Small intestine (tissue), 7 donors: ENCODE results near the gene CASP8. TPM values are rescaled to one million over a fixed set of nuclear protein-coding genes. Genes with fewer than 3 reads are reported as not detected.
"Not testable (repeated sequence)": the region's sequence is repeated elsewhere in the genome, so short reads cannot be mapped to it uniquely, and the experiment has no call there.

Experiments
- DNase-seq, 2 donors: peaks; one replicate each; pipeline versions ENCODE4 v3.0.0 to v3.0.0-alpha.2; 2013
- FAIRE-seq: peaks from 2 replicates; lab custom pipeline; 2012; peaks lifted over from hg19 to GRCh38; lab: Jason Lieb, UNC
- H3K27ac ChIP-seq, 3 donors: one replicate each; pipeline ENCODE4 v1.5.1; 2013; ENCODE audit warnings: low read length in 2 of 3, mild to moderate bottlenecking in 2 of 3, control low read depth in 1 of 3, inconsistent platforms in 1 of 3, low read depth in 1 of 3, moderate library complexity in 1 of 3
- H3K27me3 ChIP-seq, 3 donors: one replicate each; pipeline ENCODE4 v1.6.1; 2013; ENCODE audit warnings: low read length in 3 of 3, inconsistent platforms in 1 of 3; ENCODE audit not compliant: control insufficient read depth in 3 of 3, insufficient read depth in 3 of 3
- H3K36me3 ChIP-seq, 3 donors: one replicate each; pipeline ENCODE4 v1.6.1; 2013; ENCODE audit warnings: low read length in 3 of 3, inconsistent platforms in 1 of 3, low read depth in 1 of 3, mild to moderate bottlenecking in 1 of 3, moderate library complexity in 1 of 3; ENCODE audit not compliant: control insufficient read depth in 3 of 3, insufficient read depth in 2 of 3
- H3K4me1 ChIP-seq, 3 donors: one replicate each; pipeline ENCODE4 v1.6.1; 2013; ENCODE audit warnings: low read length in 2 of 3, inconsistent platforms in 1 of 3, low read depth in 1 of 3, mild to moderate bottlenecking in 1 of 3, moderate library complexity in 1 of 3; ENCODE audit not compliant: control insufficient read depth in 3 of 3, insufficient read depth in 2 of 3
- H3K4me3 ChIP-seq, 3 donors: one replicate each; pipeline ENCODE4 v1.5.1; 2013; ENCODE audit warnings: low read length in 3 of 3, control low read depth in 1 of 3, inconsistent platforms in 1 of 3, low read depth in 1 of 3, mild to moderate bottlenecking in 1 of 3, moderate library complexity in 1 of 3
- H3K9me3 ChIP-seq, 2 donors: one replicate each; pipeline ENCODE4 v1.6.1; 2013; ENCODE audit warnings: low read depth in 1 of 2, low read length in 1 of 2; ENCODE audit not compliant: control insufficient read depth in 2 of 2, insufficient read depth in 1 of 2
- WGBS, 3 donors: extraction: QIAGEN DNeasy Blood & Tissue Kit; methylation state at CpG; one replicate each; pipeline ENCODE4 v1.1.7; 2013; 5-methylcytosine and 5-hydroxymethylcytosine counted together
- polyA plus RNA-seq, 4 donors: library from polyadenylated mRNA; stranded (reverse) in 3 of 4; unstranded in 1 of 4; fragments of 200-250 nt in 3 of 4; fragments of 120-200 nt in 1 of 4; gene quantifications; one replicate each; pipeline versions ENCODE4 v1.2.1 to v1.2.3, GENCODE V29; 2013
- donor health status: healthy with polysubstance abuse.
- donor health status: control.
- donor health status: control.
- donor health status: Bipolar disorder and iron deficiency.
- donor health status: healthy.

Gene CASP8
- polyA plus RNA-seq, 4 donors = 14.1 to 43.7 (median 20.3) TPM

DNA sequence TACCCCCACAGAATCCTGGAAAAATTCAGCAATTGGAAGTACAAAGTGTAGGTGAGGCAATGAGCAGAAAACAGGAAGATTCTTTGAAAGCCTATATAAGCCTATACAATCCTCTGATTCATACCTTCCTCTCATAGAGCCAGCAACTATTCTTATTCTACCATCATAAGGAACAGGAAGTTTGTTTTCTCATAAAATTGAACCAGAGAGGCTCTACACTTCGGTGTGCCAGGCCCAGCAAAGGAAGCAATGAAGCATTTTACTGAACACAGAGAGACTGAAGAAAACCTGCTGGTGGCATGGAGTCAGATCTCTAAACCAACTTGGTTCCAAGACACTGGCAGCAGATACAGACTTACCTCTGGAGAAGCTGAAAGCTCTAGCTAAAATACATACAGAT, 18.7 kb downstream of the CASP8 start:
- H3K4me3 ChIP-seq = no peak overlapping the region
- 78 to 94% (median 81%) methylated on average over 1 of the region's 1 CpG for WGBS, 3 donors
- peaks cover 14 to 26% (median 15%) of the 10 kb centered on the region in 3 donors for H3K36me3 ChIP-seq
- DNase-seq = no peak
- no peak for FAIRE-seq
- no peaks in the 10 kb centered on the region for H3K4me1 ChIP-seq
- H3K27ac ChIP-seq = no peak overlapping the region
- H3K27me3 ChIP-seq = no peaks in the 10 kb centered on the region
- no peaks in the 10 kb centered on the region for H3K9me3 ChIP-seq

DNA sequence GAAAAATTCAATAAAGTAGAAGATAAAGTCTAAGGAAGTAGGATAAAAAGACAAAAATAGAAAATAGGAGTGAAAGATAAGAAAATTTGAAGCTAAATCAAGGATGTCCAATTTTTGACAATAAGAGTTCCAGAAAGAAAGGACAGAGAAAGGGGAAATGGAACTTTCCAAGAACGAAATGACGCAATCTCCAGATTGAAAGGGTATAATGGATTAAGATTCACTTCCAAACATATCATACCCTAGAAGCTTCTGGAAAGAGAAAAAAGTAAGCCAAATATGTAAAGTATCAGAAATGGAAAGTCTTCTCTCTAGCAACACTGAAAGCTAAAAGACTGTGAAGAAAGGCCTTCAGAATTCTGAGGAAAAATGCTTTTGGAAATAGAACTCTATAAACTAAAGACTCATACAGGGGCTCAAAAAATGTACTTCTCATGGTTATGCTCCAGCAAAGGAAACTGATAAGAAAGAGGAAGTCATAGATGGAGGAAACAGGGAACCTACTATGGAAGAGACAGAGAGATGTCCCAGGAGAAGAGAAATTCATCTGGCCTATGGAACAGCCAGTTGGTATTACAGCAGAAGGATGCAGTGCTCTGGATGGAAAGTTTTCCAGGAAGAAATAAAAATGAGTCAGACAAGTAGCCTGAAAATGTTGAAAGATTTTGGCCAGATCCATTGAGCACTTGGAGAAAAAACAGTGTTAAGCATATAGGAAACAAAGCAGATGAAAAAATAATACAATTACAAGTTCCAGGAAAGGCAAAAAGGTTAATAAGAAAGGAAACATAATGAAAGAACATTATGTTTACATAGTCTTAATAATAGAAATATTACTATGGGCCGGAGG, 20.1 kb downstream of the CASP8 start:
- WGBS, 3 donors = 92 to 99% (median 93%) methylated on average over 3 of the region's 3 CpGs
- Histone ChIP-seq H3K36me3 (peaks cover 12 to 27% (median 22%) of the 10 kb centered on the region in 3 donors), H3K4me3 (no peak overlapping the region), H3K27ac (no peak overlapping the region), H3K4me1 (no peaks in the 10 kb centered on the region), H3K9me3 (no peaks in the 10 kb centered on the region), H3K27me3 (no peaks in the 10 kb centered on the region)
- FAIRE-seq = peak; percentile 39
- no peak for DNase-seq

DNA sequence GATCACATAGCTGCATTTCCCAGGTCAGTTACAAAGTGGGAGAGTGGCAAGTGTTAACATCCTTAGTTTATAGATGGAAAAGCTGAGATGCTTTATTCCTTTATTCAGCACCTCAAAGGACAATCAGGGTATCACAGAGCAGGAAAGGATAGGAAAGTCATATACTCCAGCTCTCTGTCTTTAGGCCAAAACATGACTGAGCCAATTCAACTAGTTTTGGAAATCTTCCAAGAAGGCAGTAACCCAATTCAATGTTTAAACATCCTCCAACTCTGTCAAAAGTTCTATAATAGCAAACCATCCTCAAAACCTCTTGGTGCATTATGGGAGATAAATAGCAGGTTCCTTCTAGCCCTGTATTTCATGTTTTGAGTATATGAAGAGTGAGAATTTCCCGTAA, 25.2 kb downstream of the CASP8 start:
- H3K27me3 ChIP-seq = no peaks in the 10 kb centered on the region
- WGBS, 3 donors = 97 to 100% (median 100%) methylated on average over 1 of the region's 1 CpG
- no peak for FAIRE-seq
- H3K9me3 ChIP-seq = peaks cover 0 to 13% of the 10 kb centered on the region in 2 donors
- H3K27ac ChIP-seq = no peak overlapping the region
- H3K4me1 ChIP-seq = no peaks in the 10 kb centered on the region
- peaks cover 6 to 32% (median 23%) of the 10 kb centered on the region in 3 donors for H3K36me3 ChIP-seq
- H3K4me3 ChIP-seq = no peak overlapping the region
- DNase-seq = no peak

DNA sequence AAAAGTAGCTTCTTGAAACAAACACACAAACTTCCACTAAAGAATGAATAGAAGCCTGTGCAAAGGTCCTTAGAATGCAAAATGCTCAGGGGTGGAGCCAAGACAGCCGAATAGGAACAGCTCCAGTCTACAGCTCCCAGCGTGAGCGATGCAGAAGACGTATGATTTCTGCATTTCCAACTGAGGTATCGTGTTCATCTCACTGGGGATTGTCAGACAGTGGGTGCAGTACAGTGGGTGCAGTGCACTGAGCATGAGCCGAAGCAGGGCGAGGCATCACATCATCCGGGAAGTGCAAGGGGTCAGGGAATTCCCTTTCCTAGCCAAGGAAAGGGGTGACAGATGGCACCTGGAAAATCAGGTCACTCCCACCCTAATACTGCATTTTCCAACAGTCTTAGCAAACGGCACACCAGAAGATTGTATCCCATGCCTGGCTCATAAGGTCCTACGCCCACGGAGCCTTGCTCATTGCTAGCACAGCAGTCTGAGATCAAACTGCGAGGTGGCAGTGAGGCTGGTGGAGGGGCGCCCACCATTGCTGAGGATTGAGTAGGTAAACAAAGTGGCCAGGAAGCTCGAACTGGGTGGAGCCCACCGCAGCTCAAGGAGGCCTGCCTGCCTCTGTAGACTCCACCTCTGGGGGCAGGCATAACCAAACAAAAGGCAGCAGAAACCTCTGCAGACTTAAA, 30.3 kb downstream of the CASP8 start:
- FAIRE-seq, H3K4me3 ChIP-seq, DNase-seq, H3K27ac ChIP-seq, H3K27me3 ChIP-seq, H3K4me1 ChIP-seq: not testable (repeated sequence)
- peaks cover 6 to 22% (median 18%) of the 10 kb centered on the region in 3 donors for H3K36me3 ChIP-seq
- WGBS, 3 donors = 91 to 96% (median 95%) methylated on average over 15 of the region's 15 CpGs
- peaks cover 0 to 17% of the 10 kb centered on the region in 2 donors for H3K9me3 ChIP-seq

DNA sequence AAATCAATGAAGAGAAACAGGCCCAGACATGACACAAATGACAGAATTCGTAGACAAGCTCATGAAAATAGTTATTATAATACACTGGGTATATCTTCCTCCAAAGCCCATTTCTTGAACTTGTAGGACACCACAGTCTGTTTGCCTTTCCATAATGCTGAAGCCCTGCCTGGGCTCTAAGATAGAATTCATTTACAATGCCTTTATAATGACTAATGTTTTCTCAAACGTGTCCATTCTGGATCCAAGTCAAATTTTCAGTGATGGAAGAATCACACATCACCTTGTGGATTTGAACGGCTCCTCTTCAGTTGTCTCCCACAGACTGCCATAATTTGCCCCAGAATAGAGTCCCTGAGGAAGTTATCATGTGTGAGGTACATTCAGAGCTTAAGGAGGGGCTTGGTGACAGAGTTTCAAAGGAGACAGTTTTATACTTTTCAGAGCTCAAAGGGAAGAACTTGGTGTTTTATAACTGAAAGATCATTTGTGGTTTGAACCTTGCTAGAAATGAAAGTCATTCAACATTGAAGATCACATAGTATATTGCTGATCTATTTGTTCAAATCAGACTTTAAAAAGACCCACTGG, 38.2 kb downstream of the CASP8 start:
- DNase-seq (no peak), FAIRE-seq (no peak)
- 65 to 79% (median 67%) methylated on average over 3 of the region's 3 CpGs for WGBS, 3 donors
- Histone ChIP-seq H3K27me3 (no peaks in the 10 kb centered on the region), H3K4me1 (no peaks in the 10 kb centered on the region), H3K4me3 (no peak overlapping the region), H3K9me3 (peaks cover 0 to 10% of the 10 kb centered on the region in 2 donors), H3K27ac (no peak overlapping the region), H3K36me3 (no peaks in the 10 kb centered on the region)

DNA sequence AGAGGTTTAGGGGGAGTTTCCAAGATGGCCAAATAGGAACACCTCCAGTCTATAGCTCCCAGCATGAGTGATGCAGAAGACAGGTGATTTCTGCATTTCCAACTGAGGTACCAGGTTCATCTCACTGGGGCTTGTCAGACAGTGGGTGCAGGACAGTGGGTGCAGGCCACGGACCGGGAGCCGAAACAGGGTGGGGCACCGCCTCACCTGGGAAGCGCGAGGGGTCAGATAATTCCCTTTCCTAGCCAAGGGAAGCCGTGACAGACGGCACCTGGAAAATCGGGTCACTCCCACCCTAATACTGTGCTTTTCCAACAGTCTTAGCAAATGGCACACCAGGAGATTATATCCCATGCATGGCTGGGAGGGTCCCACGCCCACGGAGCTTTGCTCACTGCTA, 39.6 kb downstream of the CASP8 start:
- H3K4me3 ChIP-seq, H3K36me3 ChIP-seq, H3K27ac ChIP-seq, DNase-seq, FAIRE-seq, H3K27me3 ChIP-seq, H3K4me1 ChIP-seq: not testable (repeated sequence)
- peaks cover 0 to 10% of the 10 kb centered on the region in 2 donors for H3K9me3 ChIP-seq
- 97 to 98% (median 98%) methylated on average over 11 of the region's 11 CpGs for WGBS, 3 donors

DNA sequence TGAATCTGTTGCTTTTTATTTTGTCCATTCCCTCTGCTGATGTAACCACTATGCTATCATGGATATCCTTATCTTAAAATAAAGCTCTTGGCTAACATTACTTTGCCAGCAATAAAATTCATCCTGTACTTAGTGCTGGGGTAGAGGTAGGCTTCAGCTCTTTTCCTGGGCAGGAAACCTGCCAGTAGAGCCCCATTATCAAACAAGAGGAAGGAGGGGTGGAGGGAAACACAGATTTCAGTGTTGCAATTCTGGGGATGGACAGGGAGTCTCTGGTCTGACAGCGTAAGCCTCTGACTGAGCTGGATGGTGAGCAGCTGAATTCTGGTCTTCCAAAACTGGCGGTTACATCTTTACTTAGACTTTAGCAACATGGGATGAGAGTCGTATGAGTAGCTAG, 47.5 kb downstream of the CASP8 start:
- Histone ChIP-seq H3K9me3 (peaks cover 0 to 4% of the 10 kb centered on the region in 2 donors), H3K4me1 (no peaks in the 10 kb centered on the region), H3K27ac (no peak overlapping the region), H3K27me3 (no peaks in the 10 kb centered on the region), H3K36me3 (no peaks in the 10 kb centered on the region), H3K4me3 (no peak overlapping the region)
- 94 to 96% (median 96%) methylated on average over 3 of the region's 3 CpGs for WGBS, 3 donors
- FAIRE-seq (no peak), DNase-seq (no peak)

DNA sequence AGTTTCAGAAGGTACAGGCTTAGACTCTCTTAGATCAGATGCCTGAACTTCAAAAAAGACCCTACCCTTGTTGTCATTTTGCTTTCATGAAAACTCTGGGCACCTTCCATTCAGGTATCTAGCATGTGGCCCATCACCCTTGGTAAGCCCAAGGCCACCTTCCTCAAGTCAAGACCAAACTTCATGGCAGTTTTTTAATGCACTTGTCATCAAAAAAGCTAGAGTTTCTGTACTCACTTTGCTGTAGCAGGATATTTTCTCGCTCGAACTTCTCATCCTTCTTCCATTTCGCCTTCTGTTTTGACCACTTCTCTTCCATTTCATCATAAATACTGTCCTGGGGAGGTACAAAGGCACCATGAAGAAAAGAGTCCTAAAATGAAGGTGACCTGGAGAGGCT, 48.6 kb downstream of the CASP8 start:
- Histone ChIP-seq H3K4me3 (no peak overlapping the region), H3K27me3 (no peaks in the 10 kb centered on the region), H3K27ac (no peak overlapping the region), H3K4me1 (no peaks in the 10 kb centered on the region), H3K36me3 (no peaks in the 10 kb centered on the region), H3K9me3 (peaks cover 0 to 11% of the 10 kb centered on the region in 2 donors)
- FAIRE-seq (no peak), DNase-seq (no peak)
- 98 to 99% (median 98%) methylated on average over 3 of the region's 3 CpGs for WGBS, 3 donors
